Neuronal stem cell (in vitro differentiated cells): Measurements from ENCODE around the gene PLXNA3.

Source experiments
- DNase-seq: peaks from one replicate; pipeline ENCODE4 v3.0.0-alpha.2; 2013; ENCODE audit warnings: low spot score
- H2AFZ ChIP-seq: one replicate; pipeline ENCODE4 v1.6.1; 2013; ENCODE audit warnings: mild to moderate bottlenecking, low read length, inconsistent platforms
- H2AK5ac ChIP-seq: 2 replicates; pipeline ENCODE4 v1.6.1; 2013; ENCODE audit warnings: low read depth, mild to moderate bottlenecking, inconsistent platforms, low read length, moderate library complexity, mixed read lengths
- H2BK120ac ChIP-seq: 2 replicates; pipeline ENCODE4 v1.6.1; 2013; ENCODE audit warnings: low read depth, mild to moderate bottlenecking, inconsistent platforms, low read length, moderate library complexity, mixed read lengths
- H2BK12ac ChIP-seq: one replicate; pipeline ENCODE4 v1.6.1; 2013; ENCODE audit warnings: low read length, inconsistent platforms
- H2BK15ac ChIP-seq: 2 replicates; pipeline ENCODE4 v1.6.1; 2013; ENCODE audit warnings: mild to moderate bottlenecking, low read length, inconsistent platforms, mixed read lengths
- H2BK5ac ChIP-seq: one replicate; pipeline ENCODE4 v1.6.1; 2013; ENCODE audit warnings: inconsistent platforms, mild to moderate bottlenecking, low read length, moderate library complexity
- H3K14ac ChIP-seq: one replicate; pipeline ENCODE4 v1.6.1; 2013; ENCODE audit warnings: low read length, inconsistent platforms
- H3K18ac ChIP-seq: 2 replicates; pipeline ENCODE4 v1.6.1; 2013; ENCODE audit warnings: low read length, inconsistent platforms
- H3K23ac ChIP-seq: 2 replicates; pipeline ENCODE4 v1.6.1; 2013; ENCODE audit warnings: low read depth, mild to moderate bottlenecking, mixed read lengths, low read length, inconsistent platforms; ENCODE audit not compliant: poor library complexity
- H3K27ac ChIP-seq: replicated peaks from 3 replicates; pipeline ENCODE4 v1.5.1; 2013; ENCODE audit warnings: low read length, inconsistent platforms
- H3K27me3 ChIP-seq, 3 experiments: 2 replicates each; pipeline ENCODE4 v1.6.1; 2013; ENCODE audit warnings: low read length in 3 of 3, mild to moderate bottlenecking in 2 of 3, inconsistent platforms in 1 of 3, low read depth in 1 of 3, mixed read lengths in 1 of 3, moderate library complexity in 1 of 3; ENCODE audit not compliant: control insufficient read depth in 3 of 3, insufficient read depth in 3 of 3
- H3K36me3 ChIP-seq, 2 donors: replicated peaks in 1 of 2; 2 replicates each; pipeline ENCODE4 v1.6.1; 2013; ENCODE audit warnings: low read length in 2 of 2; ENCODE audit not compliant: control insufficient read depth in 2 of 2, insufficient read depth in 2 of 2
- H3K4ac ChIP-seq: 2 replicates; pipeline ENCODE4 v1.6.1; 2013; ENCODE audit warnings: inconsistent platforms, mild to moderate bottlenecking, low read length, moderate library complexity
- H3K4me1 ChIP-seq, 2 donors: 1 replicate in 1 of 2; 2 replicates in 1 of 2; pipeline ENCODE4 v1.6.1; 2013; ENCODE audit warnings: low read length in 2 of 2, low read depth in 1 of 2; ENCODE audit not compliant: control insufficient read depth in 2 of 2, insufficient read depth in 1 of 2
- H3K4me2 ChIP-seq: one replicate; pipeline ENCODE4 v1.6.1; 2013; ENCODE audit warnings: mild to moderate bottlenecking, low read length, inconsistent platforms; ENCODE audit not compliant: insufficient read depth, poor library complexity, severe bottlenecking
- H3K4me3 ChIP-seq, 2 donors: 2 replicates each; pipeline ENCODE4 v1.5.1; 2013; ENCODE audit warnings: low read length in 2 of 2, mild to moderate bottlenecking in 2 of 2, inconsistent platforms in 1 of 2, moderate library complexity in 1 of 2
- H3K79me1 ChIP-seq: one replicate; pipeline ENCODE4 v1.6.1; 2013; ENCODE audit warnings: low read depth, mild to moderate bottlenecking, inconsistent platforms, low read length, moderate library complexity
- H3K9ac ChIP-seq: one replicate; pipeline ENCODE4 v1.6.1; 2013; ENCODE audit warnings: mild to moderate bottlenecking, low read depth, low read length, inconsistent platforms; ENCODE audit not compliant: poor library complexity
- H3K9me3 ChIP-seq, 2 donors: replicated peaks in 1 of 2; 2 replicates each; pipeline versions ENCODE3 to v1.6.1; 2013; ENCODE audit warnings: low read length in 2 of 2, mild to moderate bottlenecking in 2 of 2, inconsistent platforms in 1 of 2, low read depth in 1 of 2, mixed read lengths in 1 of 2, moderate library complexity in 1 of 2; ENCODE audit not compliant: control insufficient read depth in 2 of 2, insufficient read depth in 1 of 2
- H4K8ac ChIP-seq: one replicate; pipeline ENCODE4 v1.6.1; 2013; ENCODE audit warnings: low read depth, mild to moderate bottlenecking, inconsistent platforms, low read length, moderate library complexity
- H4K91ac ChIP-seq: one replicate; pipeline ENCODE4 v1.6.1; 2013; ENCODE audit warnings: low read length, low read depth, mild to moderate bottlenecking, inconsistent platforms; ENCODE audit not compliant: poor library complexity
- WGBS, 2 donors: extraction: QIAGEN DNeasy Blood & Tissue Kit; methylation state at CpG; one replicate each; pipeline ENCODE4 v1.1.7; 2013; ENCODE audit warnings: missing lambda C conversion rate in 2 of 2, mixed read lengths in 1 of 2; ENCODE audit not compliant: insufficient read length in 2 of 2, insufficient replicate concordance in 1 of 2; ENCODE audit errors: extremely low coverage in 2 of 2; 5-methylcytosine and 5-hydroxymethylcytosine counted together

Gene PLXNA3

GRCh38 chrX:154472685-154473632 lies 14.9 kb downstream of the PLXNA3 start:
- Histone ChIP-seq H2BK5ac (no peak overlapping the region), H2BK120ac (no peak overlapping the region), H3K27me3 (peaks cover 0 to 6% (median 0%) of the 10 kb centered on the region in 3 experiments), H3K14ac (no peak overlapping the region), H3K4me1 (peaks cover 0 to 3% of the 10 kb centered on the region in 2 donors), H3K9ac (no peak overlapping the region), H3K27ac (no peak overlapping the region), H2BK12ac (no peak overlapping the region), H2BK15ac (no peak overlapping the region), H3K36me3 (peaks cover 17 to 58% of the 10 kb centered on the region in 2 donors), H3K9me3 (peaks cover 0 to 2% of the 10 kb centered on the region in 2 donors), H4K91ac (no peak overlapping the region), H4K8ac (no peak overlapping the region), H3K4me3 (no peak overlapping the region), H3K18ac (no peak overlapping the region), H2AFZ (no peak overlapping the region), H3K23ac (no peak overlapping the region), H2AK5ac (no peak overlapping the region), H3K4me2 (no peak overlapping the region), H3K4ac (no peak overlapping the region), H3K79me1 (peaks cover 2% of the 10 kb centered on the region)
- DNase-seq = no peak
- no CpG with 5 or more reads among the region's 28 CpGs for WGBS, 2 donors

GRCh38 chrX:154473683-154474082 lies 15.6 kb downstream of the PLXNA3 start:
- Histone ChIP-seq H3K27me3 (peaks cover 0 to 6% (median 0%) of the 10 kb centered on the region in 3 experiments), H3K4me3 (no peak overlapping the region), H3K27ac (no peak overlapping the region), H3K4ac (no peak overlapping the region), H3K9me3 (peaks cover 0 to 2% of the 10 kb centered on the region in 2 donors), H3K36me3 (peaks cover 17 to 51% of the 10 kb centered on the region in 2 donors), H2BK5ac (no peak overlapping the region), H3K9ac (no peak overlapping the region), H3K4me2 (no peak overlapping the region), H2BK120ac (no peak overlapping the region), H3K18ac (no peak overlapping the region), H3K79me1 (peaks cover 2% of the 10 kb centered on the region), H3K23ac (no peak overlapping the region), H3K14ac (no peak overlapping the region), H2BK15ac (no peak overlapping the region), H2AFZ (no peak overlapping the region), H2AK5ac (no peak overlapping the region), H2BK12ac (no peak overlapping the region), H4K8ac (no peak overlapping the region), H4K91ac (no peak overlapping the region), H3K4me1 (peaks cover 2 to 6% of the 10 kb centered on the region in 2 donors)
- WGBS, 2 donors = no CpG with 5 or more reads among the region's 7 CpGs
- DNase-seq = no peak

- peaks cover 0 to 2% of the 10 kb centered on the region in 2 donors for H3K9me3 ChIP-seq
- no peak overlapping the region for H3K4me3 ChIP-seq
- peaks cover 2 to 20% of the 10 kb centered on the region in 2 donors for H3K36me3 ChIP-seq
- H3K18ac ChIP-seq = no peak overlapping the region
- H3K4me1 ChIP-seq = peaks cover 2 to 6% of the 10 kb centered on the region in 2 donors
- no peak overlapping the region for H2AK5ac ChIP-seq
- WGBS, 2 donors = no CpG with 5 or more reads among the region's 8 CpGs
- no peak overlapping the region for H2BK5ac ChIP-seq
- H2BK15ac ChIP-seq = no peak overlapping the region
- H2BK120ac ChIP-seq = no peak overlapping the region
- no peak overlapping the region for H4K8ac ChIP-seq
- H3K27me3 ChIP-seq = peaks cover 0 to 6% (median 0%) of the 10 kb centered on the region in 3 experiments
- DNase-seq = no peak
- no peak overlapping the region for H3K4me2 ChIP-seq
- no peak overlapping the region for H4K91ac ChIP-seq
- no peak overlapping the region for H3K23ac ChIP-seq
- no peak overlapping the region for H2AFZ ChIP-seq
- H3K9ac ChIP-seq = no peak overlapping the region
- no peak overlapping the region for H3K27ac ChIP-seq
- H2BK12ac ChIP-seq = no peak overlapping the region
- H3K14ac ChIP-seq = no peak overlapping the region
- H3K79me1 ChIP-seq = peaks cover 2% of the 10 kb centered on the region
- H3K4ac ChIP-seq = no peak overlapping the region
Observed at GRCh38 chrX:154476821-154477220, 18.7 kb downstream of the PLXNA3 start.

- Histone ChIP-seq H3K9me3 (peaks cover 0 to 2% of the 10 kb centered on the region in 2 donors), H3K27ac (no peak overlapping the region), H3K79me1 (peaks cover 2% of the 10 kb centered on the region), H3K23ac (peak overlapping the region; percentile 65), H3K9ac (no peak overlapping the region), H3K14ac (no peak overlapping the region), H3K4me3 (peak overlapping the region; percentile 54 to 83), H2BK5ac (no peak overlapping the region), H2BK12ac (no peak overlapping the region), H3K18ac (no peak overlapping the region), H3K27me3 (peaks cover 0 to 12% (median 0%) of the 10 kb centered on the region in 3 experiments), H2BK15ac (no peak overlapping the region), H3K36me3 (peaks cover 2 to 9% of the 10 kb centered on the region in 2 donors), H4K91ac (no peak overlapping the region), H3K4me2 (peak overlapping the region; percentile 54), H2BK120ac (no peak overlapping the region), H3K4ac (no peak overlapping the region), H3K4me1 (peaks cover 2 to 6% of the 10 kb centered on the region in 2 donors), H2AFZ (peak overlapping the region; percentile 87), H4K8ac (no peak overlapping the region), H2AK5ac (no peak overlapping the region)
- no peak for DNase-seq
- no CpG with 5 or more reads among the region's 24 CpGs for WGBS, 2 donors
Observed at GRCh38 chrX:154477891-154478477, 19.9 kb downstream of the PLXNA3 start.
